ENCODE data around the gene ZNF492. TPM values are rescaled to one million over a fixed set of nuclear protein-coding genes. Genes with fewer than 3 reads are reported as not detected.

Gene ZNF492
- total and polyA plus RNA-seq, 10 of the 15 experiments (the other 5 are each of a cell fraction or from before 2014, with no cell fraction given), result not detected

GRCh38 chr19:22617614-22618320 is 16.4 kb upstream of the ZNF492 start (continued):
- TF ChIP-seq NFIC (IDR thresholded peaks at IDR 0.05; ENCODE audit: low read depth, low read length), result no peak

GRCh38 chr19:22619371-22619770 is 14.8 kb upstream of the ZNF492 start:
- POLR2A ChIA-PET, result no interaction called here
- no TSS peak for BruUV-seq (replicated peaks)
- no peak for TF ChIP-seq MEF2B (IDR thresholded peaks at IDR 0.05; ENCODE audit: partially characterized antibody, poor library complexity, severe bottlenecking)
- no peak for TF ChIP-seq NFYA (IDR thresholded peaks at IDR 0.05; ENCODE audit: borderline replicate concordance, low read depth, low read length)
- no peak for TF ChIP-seq MLLT1 (IDR thresholded peaks at IDR 0.05)
- TF ChIP-seq CTCF (IDR thresholded peaks at IDR 0.05 in 2 of 3, conservative IDR thresholded peaks at IDR 0.05 in 1 of 3; ENCODE audit: control insufficient read depth in 2 of 3, extremely low read depth in 1 of 3, insufficient read depth in 1 of 3, low read depth in 3 of 3, low read length in 3 of 3), result no peak
- TF ChIP-seq SKIL (IDR thresholded peaks at IDR 0.05; ENCODE audit: low read depth, poor library complexity, severe bottlenecking), result no peak
- no peak for TF ChIP-seq POLR2AphosphoS2 (IDR thresholded peaks at IDR 0.05; ENCODE audit: low read depth, low read length)
- TF ChIP-seq ZBTB33 (IDR thresholded peaks at IDR 0.05), result no peak
- TF ChIP-seq TAF1 (IDR thresholded peaks at IDR 0.05; ENCODE audit: borderline replicate concordance, low read depth, low read length), result no peak
- no peak for TF ChIP-seq MYB (IDR thresholded peaks at IDR 0.05; ENCODE audit: borderline replicate concordance, low read depth, low read length)
- no peak for TF ChIP-seq TCF3 (IDR thresholded peaks at IDR 0.05; ENCODE audit: borderline replicate concordance, insufficient read depth, low read depth, low read length)
- no peak for TF ChIP-seq MEF2A (IDR thresholded peaks at IDR 0.05; ENCODE audit: insufficient read depth, low read depth, low read length)
- TF ChIP-seq PAX5 (IDR thresholded peaks at IDR 0.05; ENCODE audit: borderline replicate concordance, low read depth, low read length), result no peak
- no peak for TF ChIP-seq CBX3 (IDR thresholded peaks at IDR 0.05; ENCODE audit: borderline replicate concordance, low read depth)
- no peak for TF ChIP-seq YBX1 (IDR thresholded peaks at IDR 0.05)

More at GRCh38 chr19:22619371-22619770, 14.8 kb upstream of the ZNF492 start:
- no peaks in the 10 kb centered on the region for H3K27me3 ChIP-seq (replicated peaks in 1 of 2; ENCODE audit: control insufficient read depth in 2 of 2, insufficient read depth in 2 of 2, low read length in 1 of 2)
- no peak for ATAC-seq
- SMC1A ChIA-PET (ENCODE audit: uncharacterized antibody, unreplicated experiment), result no interaction called here
- no peak overlapping the region for H3K4me3 ChIP-seq
- WGBS (ENCODE audit: insufficient coverage, insufficient replicate concordance, low lambda C conversion rate, missing lambda C conversion rate), result 33% methylated on average over 4 of the region's 4 CpGs
- in situ Hi-C loops (cut with MboI) (no loop called here), intact Hi-C loops (cut with micrococcal nuclease; ENCODE audit: unreplicated experiment) (no loop called here)
- no peak for DNase-seq (ENCODE audit: low read depth, low spot score)
- no peak overlapping the region for H2AFZ ChIP-seq (ENCODE audit: control insufficient read depth, low read depth, low read length)
- no peak overlapping the region for H3K27ac ChIP-seq (ENCODE audit: control insufficient read depth, insufficient read depth)
- no peaks in the 10 kb centered on the region; the same call in 2 of the 3 replicates for H3K9me3 ChIP-seq (replicated peaks; ENCODE audit: control insufficient read depth, insufficient read depth, low read length)
- no peaks in the 10 kb centered on the region for H3K4me1 ChIP-seq (ENCODE audit: control insufficient read depth, insufficient read depth, low read length)
- no peaks in the 10 kb centered on the region for H4K20me1 ChIP-seq (ENCODE audit: control insufficient read depth, insufficient read depth)
- no peak for FAIRE-seq
- H3K9ac ChIP-seq (ENCODE audit: control insufficient read depth, insufficient read depth, low read length), result no peak overlapping the region
- RAD21 ChIA-PET (ENCODE audit: unreplicated experiment), result no interaction called here
- no peak overlapping the region for H3K4me2 ChIP-seq (ENCODE audit: control insufficient read depth, insufficient read depth)
- no peaks in the 10 kb centered on the region for H3K79me2 ChIP-seq (ENCODE audit: control insufficient read depth, insufficient read depth, low read length)
- CTCF ChIA-PET, result no interaction called here
- no peaks in the 10 kb centered on the region for H3K36me3 ChIP-seq (ENCODE audit: control insufficient read depth in 2 of 2, insufficient read depth in 2 of 2, low read length in 1 of 2)
